PC-3 (cell line): ENCODE measurements around the gene PTPRN2. TPM values are rescaled to one million over a fixed set of nuclear protein-coding genes. Genes with fewer than 3 reads are reported as not detected.

Source experiments
- ATAC-seq: fragments of 200-7000 bp; cut with Tn5 transposase; 2 replicates; pipeline ENCODE4 v1.9.1; 2020; ENCODE audit warnings: mild to moderate bottlenecking, moderate library complexity
- BruUV-seq: library from RNA; stranded (reverse); fragments of 400-500 nt; replicated peaks from 2 replicates; lab custom pipeline; 2021; lab: Mats Ljungman, UMichigan
- CTCF ChIA-PET: fragments of 300-600 bp; sonication (Branson Sonifier 250); formaldehyde crosslinking; loops from one replicate; lab custom pipeline; 2022; ENCODE audit warnings: antibody characterized with exemption; lab: Charles Lee
- POLR2A ChIA-PET: fragments of 300-600 bp; sonication (Branson Sonifier 250); formaldehyde crosslinking; loops from one replicate; lab custom pipeline; 2022; ENCODE audit warnings: antibody characterized with exemption; ENCODE audit not compliant: unreplicated experiment; lab: Charles Lee
- DNase-seq: peaks from one replicate; pipeline ENCODE4 v3.0.0-alpha.2; 2015
- H2AFZ ChIP-seq: fragments of 300-600 bp; sonication (generic); 2 replicates; pipeline ENCODE4 v1.6.0; 2016; ENCODE audit warnings: antibody characterized with exemption, low read length
- H3F3A ChIP-seq: fragments of 300-600 bp; sonication (generic); one replicate; pipeline ENCODE4 v1.6.0; 2017; ENCODE audit warnings: antibody characterized with exemption, low read length, control low read depth, mild to moderate bottlenecking; ENCODE audit not compliant: unreplicated experiment
- H3K27ac ChIP-seq: fragments of 300-600 bp; sonication (generic); 2 replicates; pipeline ENCODE4 v1.5.1; 2016; ENCODE audit warnings: mild to moderate bottlenecking, low read length
- H3K27me3 ChIP-seq: fragments of 300-600 bp; sonication (generic); 2 replicates; pipeline ENCODE4 v1.6.1; 2016; ENCODE audit warnings: low read length, mixed read lengths
- H3K36me3 ChIP-seq: fragments of 300-600 bp; sonication (generic); 2 replicates; pipeline ENCODE4 v1.6.1; 2016; ENCODE audit warnings: low read depth, mixed run types, low read length, mixed read lengths
- H3K4me1 ChIP-seq: fragments of 300-600 bp; sonication (generic); 2 replicates; pipeline ENCODE4 v1.5.1; 2016; ENCODE audit warnings: low read length; ENCODE audit not compliant: insufficient read depth
- H3K4me2 ChIP-seq: fragments of 300-600 bp; sonication (generic); 2 replicates; pipeline ENCODE4 v1.6.0; 2016; ENCODE audit warnings: low read length
- H3K4me3 ChIP-seq: fragments of 300-600 bp; sonication (generic); 2 replicates; pipeline ENCODE4 v1.5.1; 2016; ENCODE audit warnings: mild to moderate bottlenecking, low read length, mixed read lengths
- H3K79me2 ChIP-seq: fragments of 300-600 bp; sonication (generic); 2 replicates; pipeline ENCODE4 v1.6.1; 2017; ENCODE audit warnings: low read length, mixed read lengths
- H3K9ac ChIP-seq: fragments of 300-600 bp; sonication (generic); 2 replicates; pipeline ENCODE4 v1.6.0; 2016; ENCODE audit warnings: mild to moderate bottlenecking, low read length
- H3K9me2 ChIP-seq: fragments of 300-600 bp; sonication (generic); replicated peaks from 2 replicates; pipeline ENCODE4 v1.6.1; 2016; ENCODE audit warnings: mixed run types, low read length, mixed read lengths
- H3K9me3 ChIP-seq: fragments of 300-600 bp; sonication (generic); 2 replicates; pipeline ENCODE4 v1.6.1; 2016; ENCODE audit warnings: low read length, mixed read lengths
- H4K20me1 ChIP-seq: fragments of 300-600 bp; sonication (generic); 2 replicates; pipeline ENCODE4 v1.6.1; 2016; ENCODE audit warnings: low read length, mixed read lengths
- EZH2 ChIP-seq: fragments of 300-600 bp; sonication (generic); IDR thresholded peaks from one replicate; pipeline ENCODE4 v1.6.1; 2017; ENCODE audit warnings: antibody characterized with exemption, mild to moderate bottlenecking, low read length; ENCODE audit not compliant: unreplicated experiment
- EZH2phosphoT487 ChIP-seq: fragments of 300-600 bp; sonication (generic); IDR thresholded peaks from 2 replicates; pipeline ENCODE4 v1.6.1; 2018; ENCODE audit warnings: mild to moderate bottlenecking, antibody characterized with exemption, low read length, borderline replicate concordance
- intact Hi-C: fragments of 100-400 bp; cut with micrococcal nuclease; formaldehyde crosslinking; loops from 2 replicates; pipeline ENCODE4 v1.9.0; 2023
- total RNA-seq: library from RNA; depleted of rRNA; stranded (reverse); fragments of >200 nt; gene quantifications from 2 replicates; pipeline ENCODE4 v1.2.3, GENCODE V29; 2014
- TF ChIP-seq, protein P1 (sequence below): fragments of 300-600 bp; sonication (generic); conservative IDR thresholded peaks from 2 replicates; pipeline ENCODE4 v1.5.1; 2017; ENCODE audit warnings: antibody characterized with exemption, low read depth, mild to moderate bottlenecking, low read length

The PTPRN2 gene
- total RNA-seq, 1 experiment from 2014 or later = 3.2 TPM

DNA sequence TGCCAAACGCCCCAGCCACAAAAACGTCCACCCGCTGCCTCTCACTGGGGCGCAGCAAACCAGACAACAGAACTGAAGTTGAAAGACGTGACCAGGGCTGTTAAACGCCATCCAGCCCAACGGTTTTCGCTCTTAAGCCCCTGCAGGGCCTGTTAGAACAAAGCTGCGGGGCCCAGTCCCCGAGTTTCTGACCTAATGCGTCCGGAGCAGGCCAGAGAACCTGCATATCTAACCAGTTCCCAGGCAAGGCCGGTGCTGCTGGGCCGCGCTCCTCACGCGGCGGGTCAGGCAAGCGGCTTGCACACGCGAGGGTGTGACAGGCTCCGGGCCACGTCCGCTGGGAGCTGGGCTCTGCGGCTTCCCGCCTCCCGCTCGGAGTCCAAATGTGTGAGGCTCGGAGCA lies 87.0 kb downstream of the PTPRN2 start:
- Histone ChIP-seq H2AFZ (no peak overlapping the region), H3K27ac (no peak overlapping the region), H3K36me3 (no peaks in the 10 kb centered on the region), H3K79me2 (no peaks in the 10 kb centered on the region), H4K20me1 (no peaks in the 10 kb centered on the region), H3K4me1 (no peaks in the 10 kb centered on the region), H3K9ac (no peak overlapping the region), H3K9me2 (no peaks in the 10 kb centered on the region), H3K27me3 (no peaks in the 10 kb centered on the region), H3K4me3 (no peak overlapping the region), H3K4me2 (no peak overlapping the region), H3K9me3 (0 out of 2 replicates have a peak, but pooled peaks cover under 1% of the 10 kb centered on the region), H3F3A (no peaks in the 10 kb centered on the region)
- intact Hi-C loops = no loop called here
- ChIA-PET CTCF (no interaction called here), POLR2A (no interaction called here)
- TF ChIP-seq EZH2phosphoT487 = no peak
- TF ChIP-seq EZH2 = no peak
- TF ChIP-seq, protein P1, sequence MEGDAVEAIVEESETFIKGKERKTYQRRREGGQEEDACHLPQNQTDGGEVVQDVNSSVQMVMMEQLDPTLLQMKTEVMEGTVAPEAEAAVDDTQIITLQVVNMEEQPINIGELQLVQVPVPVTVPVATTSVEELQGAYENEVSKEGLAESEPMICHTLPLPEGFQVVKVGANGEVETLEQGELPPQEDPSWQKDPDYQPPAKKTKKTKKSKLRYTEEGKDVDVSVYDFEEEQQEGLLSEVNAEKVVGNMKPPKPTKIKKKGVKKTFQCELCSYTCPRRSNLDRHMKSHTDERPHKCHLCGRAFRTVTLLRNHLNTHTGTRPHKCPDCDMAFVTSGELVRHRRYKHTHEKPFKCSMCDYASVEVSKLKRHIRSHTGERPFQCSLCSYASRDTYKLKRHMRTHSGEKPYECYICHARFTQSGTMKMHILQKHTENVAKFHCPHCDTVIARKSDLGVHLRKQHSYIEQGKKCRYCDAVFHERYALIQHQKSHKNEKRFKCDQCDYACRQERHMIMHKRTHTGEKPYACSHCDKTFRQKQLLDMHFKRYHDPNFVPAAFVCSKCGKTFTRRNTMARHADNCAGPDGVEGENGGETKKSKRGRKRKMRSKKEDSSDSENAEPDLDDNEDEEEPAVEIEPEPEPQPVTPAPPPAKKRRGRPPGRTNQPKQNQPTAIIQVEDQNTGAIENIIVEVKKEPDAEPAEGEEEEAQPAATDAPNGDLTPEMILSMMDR = no peak
- DNase-seq (no peak), ATAC-seq (no peak)
- BruUV-seq = no TSS peak

DNA sequence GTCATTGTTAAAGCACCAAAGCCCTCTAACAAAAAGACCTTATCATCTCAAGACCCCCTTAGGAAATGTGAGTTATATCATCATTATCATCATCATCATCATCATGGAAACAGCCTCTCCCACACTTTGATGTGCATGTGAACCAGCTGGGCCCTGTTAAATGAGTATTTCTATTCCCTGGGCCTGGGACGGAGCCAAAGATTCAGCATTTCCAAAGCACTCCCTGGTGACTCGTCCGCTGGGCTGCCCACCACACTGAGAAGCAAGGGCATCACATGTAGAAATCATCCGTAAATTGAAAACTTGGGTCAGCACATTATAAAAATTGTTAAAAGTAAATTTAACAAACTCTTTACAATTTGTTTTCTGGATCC lies 88.6 kb downstream of the PTPRN2 start:
- H3K9me2 ChIP-seq = no peaks in the 10 kb centered on the region
- no peaks in the 10 kb centered on the region for H3K9me3 ChIP-seq
- H3K79me2 ChIP-seq = no peaks in the 10 kb centered on the region
- intact Hi-C loops = loop anchor here (10.0 kb wide), 1 partner anchor 86 kb away; the partner anchor contains the start of gene PTPRN2
- no peaks in the 10 kb centered on the region for H3K27me3 ChIP-seq
- H3K4me2 ChIP-seq = no peak overlapping the region
- TF ChIP-seq EZH2phosphoT487 = no peak
- TF ChIP-seq, protein P1 = no peak
- TF ChIP-seq EZH2 = no peak
- H3F3A ChIP-seq = no peaks in the 10 kb centered on the region
- no peak overlapping the region for H3K27ac ChIP-seq
- no peak overlapping the region for H3K9ac ChIP-seq
- H4K20me1 ChIP-seq = no peaks in the 10 kb centered on the region
- no peak overlapping the region for H2AFZ ChIP-seq
- no peak overlapping the region for H3K4me3 ChIP-seq
- DNase-seq (no peak), ATAC-seq (no peak)
- POLR2A ChIA-PET = no interaction called here
- CTCF ChIA-PET = no interaction called here
- H3K36me3 ChIP-seq = no peaks in the 10 kb centered on the region
- H3K4me1 ChIP-seq = no peaks in the 10 kb centered on the region
- no TSS peak for BruUV-seq

DNA sequence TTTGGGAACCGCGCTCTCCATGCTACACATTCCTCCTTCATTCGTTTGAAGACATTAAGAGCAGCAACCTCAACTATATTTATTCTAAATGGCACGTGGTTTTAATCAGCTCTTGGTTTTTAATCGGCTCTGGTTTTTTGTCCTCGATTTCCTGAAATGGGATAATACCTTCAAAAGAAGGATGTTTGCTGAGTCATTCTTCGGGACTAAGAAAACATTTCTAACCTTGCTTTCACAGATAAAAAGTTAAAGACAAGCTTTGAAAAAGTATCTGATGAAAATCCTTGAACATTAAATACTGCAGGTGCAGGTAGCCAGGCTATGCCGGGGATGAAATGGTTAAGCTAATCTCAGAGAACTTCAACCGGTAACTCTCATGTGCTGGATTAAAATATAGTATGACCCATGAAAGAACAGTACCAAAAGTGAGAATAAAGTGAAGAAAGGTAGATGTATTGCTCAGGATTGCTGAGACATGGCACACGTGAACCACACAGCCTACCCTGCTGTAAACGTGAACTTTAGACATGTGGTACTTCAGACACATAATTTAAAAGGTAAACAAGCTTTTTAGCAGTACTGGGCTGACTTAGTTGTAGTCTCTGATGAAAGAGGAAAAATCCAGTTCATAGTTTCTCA lies 89.1 kb downstream of the PTPRN2 start:
- H3K9me3 ChIP-seq = no peaks in the 10 kb centered on the region
- no peak overlapping the region for H2AFZ ChIP-seq
- ATAC-seq (no peak), DNase-seq (no peak)
- H3K79me2 ChIP-seq = no peaks in the 10 kb centered on the region
- H3K9me2 ChIP-seq = no peaks in the 10 kb centered on the region
- H4K20me1 ChIP-seq = no peaks in the 10 kb centered on the region
- ChIA-PET POLR2A (no interaction called here), CTCF (no interaction called here)
- H3K27ac ChIP-seq = no peak overlapping the region
- H3K4me1 ChIP-seq = no peaks in the 10 kb centered on the region
- no peaks in the 10 kb centered on the region for H3F3A ChIP-seq
- no peak overlapping the region for H3K4me2 ChIP-seq
- intact Hi-C loops = loop anchor here (10.0 kb wide), 1 partner anchor 86 kb away; the partner anchor contains the start of gene PTPRN2
- H3K4me3 ChIP-seq = no peak overlapping the region
- H3K27me3 ChIP-seq = no peaks in the 10 kb centered on the region
- BruUV-seq = no TSS peak
- TF ChIP-seq EZH2 = no peak
- TF ChIP-seq, protein P1 = no peak
- no peak for TF ChIP-seq EZH2phosphoT487
- H3K36me3 ChIP-seq = no peaks in the 10 kb centered on the region
- H3K9ac ChIP-seq = no peak overlapping the region
